OCI-LY1 (cell line): Measurements from ENCODE around the gene ADCY1.

Experiments
- H2AFZ ChIP-seq: fragments of 200-600 bp; sonication (generic), shearing (Covaris generic); 2 replicates; pipeline ENCODE4 v1.6.0; 2014; ENCODE audit warnings: antibody characterized with exemption, mild to moderate bottlenecking, low read length
- H3F3A ChIP-seq: fragments of 200-600 bp; sonication (generic), shearing (Covaris generic); 2 replicates; pipeline ENCODE4 v1.6.0; 2014; ENCODE audit warnings: mild to moderate bottlenecking, antibody characterized with exemption, low read length, moderate library complexity; ENCODE audit not compliant: insufficient read depth
- H3K27ac ChIP-seq: fragments of 200-600 bp; sonication (generic); 2 replicates; pipeline ENCODE4 v1.5.1; 2014; ENCODE audit warnings: low read length, mixed run types, mild to moderate bottlenecking, low read depth; ENCODE audit not compliant: poor library complexity, severe bottlenecking
- H3K27me3 ChIP-seq: fragments of 200-600 bp; sonication (generic); 2 replicates; pipeline ENCODE4 v1.6.0; 2014; ENCODE audit warnings: antibody characterized with exemption, mild to moderate bottlenecking, low read length, moderate library complexity; ENCODE audit not compliant: insufficient read depth
- H3K36me3 ChIP-seq: fragments of 200-600 bp; sonication (generic); 2 replicates; pipeline ENCODE4 v1.6.1; 2014; ENCODE audit warnings: mild to moderate bottlenecking, antibody characterized with exemption, low read length, moderate library complexity, mixed read lengths; ENCODE audit not compliant: insufficient read depth
- H3K4me1 ChIP-seq: fragments of 200-600 bp; sonication (generic); 2 replicates; pipeline ENCODE4 v1.5.1; 2014; ENCODE audit warnings: mild to moderate bottlenecking, low read length, moderate library complexity; ENCODE audit not compliant: insufficient read depth, severe bottlenecking
- H3K4me2 ChIP-seq: fragments of 200-600 bp; sonication (generic), shearing (Covaris generic); 2 replicates; pipeline ENCODE4 v1.6.1; 2014; ENCODE audit warnings: low read length
- H3K4me3 ChIP-seq: fragments of 200-600 bp; sonication (generic); 2 replicates; pipeline ENCODE4 v1.5.1; 2014; ENCODE audit warnings: low read length, low read depth, mild to moderate bottlenecking, mixed read lengths; ENCODE audit not compliant: poor library complexity, severe bottlenecking
- H3K79me2 ChIP-seq: fragments of 200-600 bp; shearing (Covaris generic); 2 replicates; pipeline ENCODE4 v1.6.1; 2016; ENCODE audit warnings: mixed run types, low read length, mixed read lengths; ENCODE audit not compliant: insufficient read depth
- H3K9ac ChIP-seq: fragments of 200-600 bp; sonication (generic), shearing (Covaris generic); 2 replicates; pipeline ENCODE4 v1.6.1; 2014; ENCODE audit warnings: mild to moderate bottlenecking, low read length, mixed read lengths
- H3K9me2 ChIP-seq: fragments of 200-600 bp; sonication (generic), shearing (Covaris generic); 2 replicates; pipeline ENCODE4 v1.6.1; 2014; ENCODE audit warnings: low read depth, mild to moderate bottlenecking, low read length, mixed read lengths
- H3K9me3 ChIP-seq: fragments of 200-600 bp; shearing (Covaris generic); 2 replicates; pipeline ENCODE4 v1.6.1; 2014; ENCODE audit warnings: low read length, mixed read lengths
- H4K20me1 ChIP-seq: fragments of 200-600 bp; sonication (generic), shearing (Covaris generic); 2 replicates; pipeline ENCODE4 v1.6.0; 2016; ENCODE audit warnings: mild to moderate bottlenecking, low read length; ENCODE audit not compliant: insufficient read depth
- EZH2 ChIP-seq: fragments of 200-600 bp; sonication (generic), shearing (Covaris generic); IDR thresholded peaks from 2 replicates; pipeline ENCODE4 v1.8.0; 2017; ENCODE audit warnings: borderline replicate concordance, mixed run types, mild to moderate bottlenecking, antibody characterized with exemption, low read length, moderate library complexity, mixed read lengths
- TF ChIP-seq, protein P1 (sequence below): fragments of 200-600 bp; sonication (generic), shearing (Covaris generic); IDR thresholded peaks from 2 replicates; pipeline ENCODE4 v1.5.1; 2017; ENCODE audit warnings: mild to moderate bottlenecking, antibody characterized with exemption, low read length, moderate library complexity, mixed read lengths

Gene ADCY1

GRCh38 chr7:45662018-45662417, 87.8 kb downstream of the ADCY1 start:
- Histone ChIP-seq H3K4me1 (no peaks in the 10 kb centered on the region), H3K27ac (no peak overlapping the region), H3K4me2 (no peak overlapping the region), H3K27me3 (no peaks in the 10 kb centered on the region), H4K20me1 (no peaks in the 10 kb centered on the region), H3K36me3 (no peaks in the 10 kb centered on the region), H3K9me3 (no peaks in the 10 kb centered on the region), H2AFZ (no peak overlapping the region), H3K9me2 (no peaks in the 10 kb centered on the region), H3K9ac (no peak overlapping the region), H3K4me3 (no peak overlapping the region), H3F3A (no peaks in the 10 kb centered on the region), H3K79me2 (no peaks in the 10 kb centered on the region)
- TF ChIP-seq EZH2 = no peak
- TF ChIP-seq, protein P1, sequence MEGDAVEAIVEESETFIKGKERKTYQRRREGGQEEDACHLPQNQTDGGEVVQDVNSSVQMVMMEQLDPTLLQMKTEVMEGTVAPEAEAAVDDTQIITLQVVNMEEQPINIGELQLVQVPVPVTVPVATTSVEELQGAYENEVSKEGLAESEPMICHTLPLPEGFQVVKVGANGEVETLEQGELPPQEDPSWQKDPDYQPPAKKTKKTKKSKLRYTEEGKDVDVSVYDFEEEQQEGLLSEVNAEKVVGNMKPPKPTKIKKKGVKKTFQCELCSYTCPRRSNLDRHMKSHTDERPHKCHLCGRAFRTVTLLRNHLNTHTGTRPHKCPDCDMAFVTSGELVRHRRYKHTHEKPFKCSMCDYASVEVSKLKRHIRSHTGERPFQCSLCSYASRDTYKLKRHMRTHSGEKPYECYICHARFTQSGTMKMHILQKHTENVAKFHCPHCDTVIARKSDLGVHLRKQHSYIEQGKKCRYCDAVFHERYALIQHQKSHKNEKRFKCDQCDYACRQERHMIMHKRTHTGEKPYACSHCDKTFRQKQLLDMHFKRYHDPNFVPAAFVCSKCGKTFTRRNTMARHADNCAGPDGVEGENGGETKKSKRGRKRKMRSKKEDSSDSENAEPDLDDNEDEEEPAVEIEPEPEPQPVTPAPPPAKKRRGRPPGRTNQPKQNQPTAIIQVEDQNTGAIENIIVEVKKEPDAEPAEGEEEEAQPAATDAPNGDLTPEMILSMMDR = no peak

DNA sequence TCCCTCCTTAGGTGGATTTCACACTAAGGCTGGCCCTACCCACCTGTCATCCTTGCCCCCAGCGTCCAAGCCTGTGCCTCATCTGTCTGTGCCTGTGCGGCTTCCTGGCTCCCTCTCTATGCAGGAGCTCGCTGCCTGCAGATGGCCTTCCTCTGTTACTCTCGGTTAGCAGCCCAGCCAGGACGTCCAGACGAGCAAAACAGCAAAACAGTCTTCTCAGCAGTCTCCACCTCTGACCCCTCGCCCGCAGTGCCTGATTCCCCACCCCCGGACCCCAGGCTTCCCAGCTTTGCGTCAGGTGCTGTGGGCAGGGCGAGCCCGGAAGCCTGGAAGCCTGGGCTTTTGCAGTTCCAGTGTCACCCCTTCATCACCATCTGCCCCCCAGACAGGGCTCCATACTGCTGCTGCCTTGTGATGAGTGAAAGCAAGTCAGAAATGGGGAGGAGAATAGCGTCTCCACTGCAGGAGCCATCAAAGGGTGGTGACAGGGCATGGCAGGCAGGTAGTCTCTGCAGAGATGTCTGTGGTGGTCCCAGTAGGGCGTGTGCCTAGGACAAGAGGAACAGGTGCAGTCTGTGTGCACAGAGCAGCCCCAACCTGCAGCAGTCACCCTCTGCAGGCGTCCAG, 88.5 kb downstream of the ADCY1 start:
- no peak overlapping the region for H3K9ac ChIP-seq
- H3F3A ChIP-seq = no peaks in the 10 kb centered on the region
- no peaks in the 10 kb centered on the region for H3K9me3 ChIP-seq
- H3K79me2 ChIP-seq = no peaks in the 10 kb centered on the region
- H2AFZ ChIP-seq = no peak overlapping the region
- H4K20me1 ChIP-seq = no peaks in the 10 kb centered on the region
- H3K27ac ChIP-seq = no peak overlapping the region
- H3K4me1 ChIP-seq = no peaks in the 10 kb centered on the region
- no peaks in the 10 kb centered on the region for H3K9me2 ChIP-seq
- TF ChIP-seq, protein P1 = no peak
- TF ChIP-seq EZH2 = no peak
- H3K36me3 ChIP-seq = no peaks in the 10 kb centered on the region
- no peak overlapping the region for H3K4me3 ChIP-seq
- no peaks in the 10 kb centered on the region for H3K27me3 ChIP-seq
- no peak overlapping the region for H3K4me2 ChIP-seq

- Histone ChIP-seq H3K36me3 (no peaks in the 10 kb centered on the region), H3K27me3 (no peaks in the 10 kb centered on the region), H3K27ac (no peak overlapping the region), H3K9me2 (no peaks in the 10 kb centered on the region), H3K4me2 (no peak overlapping the region), H3K79me2 (no peaks in the 10 kb centered on the region), H3K9me3 (no peaks in the 10 kb centered on the region), H3K4me1 (no peaks in the 10 kb centered on the region), H2AFZ (no peak overlapping the region), H4K20me1 (no peaks in the 10 kb centered on the region), H3F3A (no peaks in the 10 kb centered on the region), H3K9ac (no peak overlapping the region), H3K4me3 (no peak overlapping the region)
- no peak for TF ChIP-seq EZH2
- TF ChIP-seq, protein P1 = peak; percentile 94
Observed at GRCh38 chr7:45663167-45663921, 89.2 kb downstream of the ADCY1 start.
